HCT116 (cell line): ENCODE results near the gene ABHD2. TPM values are rescaled to one million over a fixed set of nuclear protein-coding genes. Genes with fewer than 3 reads are reported as not detected.

Experiments
- ATAC-seq: fragments of 200-7000 bp; cut with Tn5 transposase; 2 replicates; pipeline ENCODE4 v1.9.1; 2020; ENCODE audit warnings: mild to moderate bottlenecking, moderate library complexity
- BruUV-seq: library from RNA; stranded (reverse); fragments of 400-500 nt; replicated peaks from 2 replicates; lab custom pipeline; 2021; lab: Mats Ljungman, UMichigan
- CTCF ChIA-PET: fragments of 300-600 bp; sonication (Branson Sonifier 250); formaldehyde crosslinking; loops from one replicate; lab custom pipeline; 2021; ENCODE audit warnings: antibody characterized with exemption; lab: Charles Lee
- POLR2A ChIA-PET: fragments of 300-600, 350-600 bp; sonication (Branson Sonifier 250); formaldehyde crosslinking; loops from one replicate; lab custom pipeline; 2021; ENCODE audit warnings: antibody characterized with exemption; lab: Charles Lee
- RAD21 ChIA-PET, 2 experiments: fragments of 300-600 bp; sonication (Branson Sonifier 250); formaldehyde crosslinking; loops; one replicate each; lab custom pipeline; 2023; ENCODE audit warnings: low total read pairs in 2 of 2; ENCODE audit not compliant: uncharacterized antibody in 2 of 2, unreplicated experiment in 2 of 2, low non-redundant PET in 1 of 2; lab: Charles Lee
- DNase-seq: peaks from one replicate; pipeline ENCODE4 v3.0.0-alpha.2; 2010; ENCODE audit warnings: low read depth, low spot score
- H2AFZ ChIP-seq: fragments of 200-600 bp; shearing (Covaris generic), sonication (generic); 2 replicates; pipeline ENCODE4 v1.6.1; 2017; ENCODE audit warnings: low read depth, mixed run types, mixed read lengths, antibody characterized with exemption, low read length; ENCODE audit not compliant: poor library complexity, severe bottlenecking
- H3K27ac ChIP-seq: 2 replicates; pipeline ENCODE4 v1.5.1; 2012; ENCODE audit warnings: low read depth, low read length
- H3K27me3 ChIP-seq: fragments of 200-600 bp; sonication (generic); 2 replicates; pipeline ENCODE4 v1.6.1; 2016; ENCODE audit warnings: mixed run types, low read length, mixed read lengths; ENCODE audit not compliant: insufficient read depth
- H3K36me3 ChIP-seq, 2 experiments: fragments of 200-500 bp in 1 of 2; fragments of 200-600 bp in 1 of 2; sonication (Bioruptor generic) in 1 of 2; sonication (generic) in 1 of 2; 2 replicates each; pipeline versions ENCODE4 v1.5.1 to v1.6.1; 2014 to 2016; ENCODE audit warnings: low read length in 2 of 2, inconsistent platforms in 1 of 2, mixed read lengths in 1 of 2, mixed run types in 1 of 2; ENCODE audit not compliant: insufficient read depth in 2 of 2, control insufficient read depth in 1 of 2
- H3K4me1 ChIP-seq, 2 experiments: fragments of 200-600 bp in 1 of 2; sonication (generic) in 1 of 2; 2 replicates each; pipeline versions ENCODE4 v1.5.1 to v1.6.1; 2012 to 2017; ENCODE audit warnings: low read length in 2 of 2, inconsistent platforms in 1 of 2, mild to moderate bottlenecking in 1 of 2, mixed read lengths in 1 of 2, mixed run types in 1 of 2, moderate library complexity in 1 of 2; ENCODE audit not compliant: insufficient read depth in 2 of 2, control insufficient read depth in 1 of 2
- H3K4me2 ChIP-seq: fragments of 200-600 bp; sonication (generic); 2 replicates; pipeline ENCODE4 v1.6.1; 2017; ENCODE audit warnings: mixed run types, low read length, mixed read lengths
- H3K4me3 ChIP-seq, 2 experiments: fragments of 200-600 bp in 1 of 2; sonication (generic) in 1 of 2; replicated peaks in 1 of 2; 2 replicates each; pipeline ENCODE4 v1.5.1; 2011 to 2016; ENCODE audit warnings: low read length in 2 of 2, control low read depth in 1 of 2, low read depth in 1 of 2, mild to moderate bottlenecking in 1 of 2, mixed read lengths in 1 of 2, mixed run types in 1 of 2
- H3K79me2 ChIP-seq: fragments of 200-600 bp; sonication (generic); 2 replicates; pipeline ENCODE4 v1.6.1; 2017; ENCODE audit warnings: mild to moderate bottlenecking, mixed run types, low read length, moderate library complexity, mixed read lengths; ENCODE audit not compliant: insufficient read depth
- H3K9ac ChIP-seq: fragments of 200-600 bp; sonication (generic); 2 replicates; pipeline ENCODE4 v1.6.1; 2016; ENCODE audit warnings: low read length, mixed read lengths
- H3K9me2 ChIP-seq: fragments of 200-600 bp; sonication (generic), shearing (Covaris generic); 2 replicates; pipeline ENCODE4 v1.6.1; 2017; ENCODE audit warnings: mixed run types, mild to moderate bottlenecking, moderate library complexity; ENCODE audit not compliant: insufficient read depth
- H3K9me3 ChIP-seq, 2 experiments: fragments of 200-500 bp in 1 of 2; fragments of 200-600 bp in 1 of 2; sonication (Bioruptor generic) in 1 of 2; sonication (generic) in 1 of 2; 2 replicates each; pipeline ENCODE4 v1.6.1; 2014 to 2017; ENCODE audit warnings: low read length in 2 of 2, mixed read lengths in 2 of 2, inconsistent platforms in 1 of 2, low read depth in 1 of 2, mild to moderate bottlenecking in 1 of 2, mixed run types in 1 of 2, moderate library complexity in 1 of 2; ENCODE audit not compliant: control insufficient read depth in 1 of 2, insufficient read depth in 1 of 2
- H4K20me1 ChIP-seq: fragments of 200-600 bp; sonication (generic), shearing (Covaris generic); 2 replicates; pipeline ENCODE4 v1.6.1; 2017; ENCODE audit warnings: mixed run types, mild to moderate bottlenecking, moderate library complexity; ENCODE audit not compliant: insufficient read depth
- EGR1 ChIP-seq: IDR thresholded peaks from 2 replicates; pipeline ENCODE4 v1.6.1; 2012; ENCODE audit warnings: low read depth
- EZH2 ChIP-seq: fragments of 200-600 bp; sonication (generic); IDR thresholded peaks from 2 replicates; pipeline ENCODE4 v1.6.1; 2017; ENCODE audit warnings: antibody characterized with exemption, mixed run types
- FOSL1 ChIP-seq: IDR thresholded peaks from 2 replicates; pipeline ENCODE4 v1.6.1; 2012; ENCODE audit warnings: low read depth
- JUND ChIP-seq: IDR thresholded peaks from 2 replicates; pipeline ENCODE4 v1.6.1; 2012
- POLR2A ChIP-seq: IDR thresholded peaks from 2 replicates; pipeline ENCODE4 v1.7.0; 2011; ENCODE audit warnings: borderline replicate concordance; ENCODE audit not compliant: insufficient read depth, insufficient read length; ENCODE audit errors: extremely low read depth
- POLR2AphosphoS5 ChIP-seq: IDR thresholded peaks from 2 replicates; pipeline ENCODE4 v1.6.1; 2011; ENCODE audit warnings: mild to moderate bottlenecking, low read depth, low read length, moderate library complexity
- RAD21 ChIP-seq: IDR thresholded peaks from 2 replicates; pipeline ENCODE4 v1.6.1; 2012; ENCODE audit warnings: low read depth, mild to moderate bottlenecking
- SP1 ChIP-seq: IDR thresholded peaks from 2 replicates; pipeline ENCODE4 v1.6.1; 2012; ENCODE audit warnings: low read depth
- SRF ChIP-seq: IDR thresholded peaks from 2 replicates; pipeline ENCODE4 v1.6.1; 2012; ENCODE audit warnings: low read depth
- YY1 ChIP-seq: IDR thresholded peaks from 2 replicates; pipeline ENCODE4 v1.6.1; 2011; ENCODE audit warnings: low read length, low read depth, moderate library complexity, mild to moderate bottlenecking; ENCODE audit not compliant: insufficient replicate concordance; ENCODE audit errors: extremely low read depth
- ZFX ChIP-seq: fragments of 450-650 bp; IDR thresholded peaks from 2 replicates; pipeline ENCODE4 v1.6.1; 2017
- ZNF274 ChIP-seq: fragments of 200-500 bp; sonication (Bioruptor generic); IDR thresholded peaks from 2 replicates; pipeline ENCODE4 v1.6.1; 2014; ENCODE audit warnings: mild to moderate bottlenecking, low read depth, low read length, inconsistent platforms
- intact Hi-C: fragments of 100-400 bp; cut with micrococcal nuclease; formaldehyde crosslinking; loops from 2 replicates; pipeline ENCODE4 v1.10.0; 2022
- total RNA-seq: library from RNA; stranded (reverse); gene quantifications from one replicate; pipeline ENCODE4 v1.2.1, GENCODE V29; 2021; ENCODE audit not compliant: unreplicated experiment
- TF ChIP-seq, protein P1 (sequence below): IDR thresholded peaks from 2 replicates; pipeline ENCODE4 v1.6.1; 2012

Gene ABHD2
- total RNA-seq, 1 experiment from 2014 or later = 40.8 TPM

- Histone ChIP-seq H3K4me2 (no peak overlapping the region), H3K4me3 (no peak overlapping the region), H3K4me1 (peaks cover 0 to 16% of the 10 kb centered on the region in 2 experiments; a peak in 2 of 4 replicates), H3K9me3 (no peaks in the 10 kb centered on the region), H3K79me2 (no peaks in the 10 kb centered on the region), H3K9ac (no peak overlapping the region), H3K9me2 (no peaks in the 10 kb centered on the region), H3K36me3 (no peaks in the 10 kb centered on the region), H3K27ac (no peak overlapping the region), H4K20me1 (no peaks in the 10 kb centered on the region), H3K27me3 (no peaks in the 10 kb centered on the region), H2AFZ (no peak overlapping the region)
- intact Hi-C loops = no loop called here
- ChIA-PET CTCF (no interaction called here), RAD21 (no interaction called here), POLR2A (no interaction called here)
- ATAC-seq (no peak), DNase-seq (no peak)
- no peak for TF ChIP-seq POLR2A
- TF ChIP-seq YY1 = no peak
- TF ChIP-seq SRF = no peak
- no peak for TF ChIP-seq JUND
- no TSS peak for BruUV-seq
These were observed 137.3 kb downstream of the ABHD2 start for GRCh38 chr15:89225588-89225987.

DNA sequence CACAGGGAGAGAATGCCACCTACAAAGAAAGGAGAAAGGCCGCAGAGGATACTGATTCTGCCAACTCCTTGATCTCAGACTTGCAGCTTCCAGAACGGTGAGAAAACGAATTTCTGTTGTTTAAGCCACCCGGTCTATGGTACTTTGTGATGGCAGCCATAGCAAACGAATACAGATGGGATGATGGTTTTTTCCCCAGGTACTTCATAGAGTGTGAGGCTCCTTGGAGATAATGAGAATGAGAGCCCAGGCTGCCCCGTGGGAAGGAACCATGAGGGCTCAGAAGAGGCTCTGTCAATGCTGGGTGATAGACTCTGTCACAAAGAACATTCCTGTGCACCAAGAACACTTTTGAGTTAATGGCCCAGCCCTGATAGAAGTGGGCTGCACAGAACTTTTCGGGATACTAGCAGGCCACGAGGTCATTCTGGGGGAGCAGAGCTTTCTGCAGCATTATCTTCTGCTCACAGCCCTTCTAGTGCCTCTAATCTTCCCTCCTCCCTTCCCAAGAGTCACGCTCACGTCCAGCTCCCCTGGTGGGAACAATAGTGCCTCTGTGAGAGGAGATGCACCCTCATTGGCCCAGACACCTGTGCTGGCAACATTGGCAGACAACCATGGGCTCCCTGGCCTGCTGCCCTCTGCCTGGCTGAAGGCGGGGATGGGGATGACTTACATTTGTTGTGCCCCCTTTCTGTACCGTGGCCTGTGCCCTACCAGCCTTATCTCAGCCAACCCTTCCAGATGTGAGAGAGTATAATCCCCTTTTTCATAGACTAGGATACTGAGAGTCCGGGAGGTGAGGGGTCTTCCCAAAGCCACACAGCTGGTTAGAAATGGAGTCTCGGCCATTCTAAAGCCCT is 138.3 kb downstream of the ABHD2 start:
- BruUV-seq = no TSS peak
- Histone ChIP-seq H3K4me1 (peaks cover 0 to 12% of the 10 kb centered on the region in 2 experiments; a peak in 1 of 4 replicates), H4K20me1 (no peaks in the 10 kb centered on the region), H3K4me3 (no peak overlapping the region), H3K79me2 (no peaks in the 10 kb centered on the region), H3K9me2 (no peaks in the 10 kb centered on the region), H2AFZ (no peak overlapping the region), H3K9me3 (no peaks in the 10 kb centered on the region), H3K36me3 (no peaks in the 10 kb centered on the region), H3K9ac (no peak overlapping the region), H3K4me2 (no peak overlapping the region), H3K27me3 (no peaks in the 10 kb centered on the region), H3K27ac (no peak overlapping the region)
- ChIA-PET POLR2A (no interaction called here), RAD21 (no interaction called here), CTCF (interaction anchor here (2.7 kb wide), 1 partner anchor 20 kb away, joined by 12 read pairs; no protein-coding TSS in a partner anchor)
- intact Hi-C loops = no loop called here
- DNase-seq (no peak), ATAC-seq (peak; percentile 72)
- TF ChIP-seq RAD21 = no peak
- TF ChIP-seq EZH2 = no peak
- TF ChIP-seq FOSL1 = no peak
- TF ChIP-seq YY1 = no peak
- TF ChIP-seq ZNF274 = no peak
- TF ChIP-seq, protein P1, sequence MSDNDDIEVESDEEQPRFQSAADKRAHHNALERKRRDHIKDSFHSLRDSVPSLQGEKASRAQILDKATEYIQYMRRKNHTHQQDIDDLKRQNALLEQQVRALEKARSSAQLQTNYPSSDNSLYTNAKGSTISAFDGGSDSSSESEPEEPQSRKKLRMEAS = no peak
- no peak for TF ChIP-seq SRF
- TF ChIP-seq SP1 = no peak
- TF ChIP-seq EGR1 = no peak
- no peak for TF ChIP-seq ZFX
- no peak for TF ChIP-seq POLR2AphosphoS5
- no peak for TF ChIP-seq POLR2A
